ENCODE data around the gene KHK.

DNA sequence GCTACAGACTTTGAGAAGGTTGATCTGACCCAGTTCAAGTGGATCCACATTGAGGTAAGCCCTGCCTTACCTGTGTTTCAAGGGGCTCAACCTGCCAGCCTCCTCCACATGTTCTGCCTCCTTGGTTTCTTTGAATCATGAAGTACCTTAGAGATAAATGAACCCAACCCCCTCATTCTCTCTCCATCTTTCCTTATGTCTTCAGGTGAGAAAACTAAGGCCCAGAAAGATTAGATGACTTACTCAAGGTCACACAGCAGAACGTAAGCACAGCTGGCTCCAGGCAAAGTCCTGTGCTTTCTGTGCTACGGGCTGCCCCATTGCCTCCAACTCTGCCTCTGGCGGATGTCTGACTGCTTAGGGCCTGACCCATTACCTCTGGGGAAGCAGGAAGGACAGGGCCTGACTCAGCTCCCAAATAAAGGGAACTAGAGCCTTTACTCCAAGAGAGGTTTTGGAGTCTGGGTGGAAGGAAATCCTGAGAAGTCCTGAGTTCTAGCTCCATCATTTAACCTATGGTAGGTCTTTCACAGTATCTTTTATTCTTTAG is 10.3 kb downstream of the KHK start:
- no peak for TF ChIP-seq RCOR1 (IDR thresholded peaks at IDR 0.05; ENCODE audit: low read length)
- TF ChIP-seq, protein P1, sequence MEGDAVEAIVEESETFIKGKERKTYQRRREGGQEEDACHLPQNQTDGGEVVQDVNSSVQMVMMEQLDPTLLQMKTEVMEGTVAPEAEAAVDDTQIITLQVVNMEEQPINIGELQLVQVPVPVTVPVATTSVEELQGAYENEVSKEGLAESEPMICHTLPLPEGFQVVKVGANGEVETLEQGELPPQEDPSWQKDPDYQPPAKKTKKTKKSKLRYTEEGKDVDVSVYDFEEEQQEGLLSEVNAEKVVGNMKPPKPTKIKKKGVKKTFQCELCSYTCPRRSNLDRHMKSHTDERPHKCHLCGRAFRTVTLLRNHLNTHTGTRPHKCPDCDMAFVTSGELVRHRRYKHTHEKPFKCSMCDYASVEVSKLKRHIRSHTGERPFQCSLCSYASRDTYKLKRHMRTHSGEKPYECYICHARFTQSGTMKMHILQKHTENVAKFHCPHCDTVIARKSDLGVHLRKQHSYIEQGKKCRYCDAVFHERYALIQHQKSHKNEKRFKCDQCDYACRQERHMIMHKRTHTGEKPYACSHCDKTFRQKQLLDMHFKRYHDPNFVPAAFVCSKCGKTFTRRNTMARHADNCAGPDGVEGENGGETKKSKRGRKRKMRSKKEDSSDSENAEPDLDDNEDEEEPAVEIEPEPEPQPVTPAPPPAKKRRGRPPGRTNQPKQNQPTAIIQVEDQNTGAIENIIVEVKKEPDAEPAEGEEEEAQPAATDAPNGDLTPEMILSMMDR (IDR thresholded peaks at IDR 0.05): no peak
- TF ChIP-seq, protein P2, sequence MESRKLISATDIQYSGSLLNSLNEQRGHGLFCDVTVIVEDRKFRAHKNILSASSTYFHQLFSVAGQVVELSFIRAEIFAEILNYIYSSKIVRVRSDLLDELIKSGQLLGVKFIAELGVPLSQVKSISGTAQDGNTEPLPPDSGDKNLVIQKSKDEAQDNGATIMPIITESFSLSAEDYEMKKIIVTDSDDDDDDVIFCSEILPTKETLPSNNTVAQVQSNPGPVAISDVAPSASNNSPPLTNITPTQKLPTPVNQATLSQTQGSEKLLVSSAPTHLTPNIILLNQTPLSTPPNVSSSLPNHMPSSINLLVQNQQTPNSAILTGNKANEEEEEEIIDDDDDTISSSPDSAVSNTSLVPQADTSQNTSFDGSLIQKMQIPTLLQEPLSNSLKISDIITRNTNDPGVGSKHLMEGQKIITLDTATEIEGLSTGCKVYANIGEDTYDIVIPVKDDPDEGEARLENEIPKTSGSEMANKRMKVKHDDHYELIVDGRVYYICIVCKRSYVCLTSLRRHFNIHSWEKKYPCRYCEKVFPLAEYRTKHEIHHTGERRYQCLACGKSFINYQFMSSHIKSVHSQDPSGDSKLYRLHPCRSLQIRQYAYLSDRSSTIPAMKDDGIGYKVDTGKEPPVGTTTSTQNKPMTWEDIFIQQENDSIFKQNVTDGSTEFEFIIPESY (IDR thresholded peaks at IDR 0.05; ENCODE audit: borderline replicate concordance, low read depth): no peak
- TF ChIP-seq RFX5 (IDR thresholded peaks at IDR 0.05; ENCODE audit: low read length): no peak
- TF ChIP-seq NFIC (IDR thresholded peaks at IDR 0.05; ENCODE audit: borderline replicate concordance): no peak
- no peak for TF ChIP-seq EZH2phosphoT487 (IDR thresholded peaks at IDR 0.05; ENCODE audit: borderline replicate concordance, low read depth)
- no peak for TF ChIP-seq FOXM1 (IDR thresholded peaks at IDR 0.05; ENCODE audit: low read depth)
- TF ChIP-seq, protein P3, sequence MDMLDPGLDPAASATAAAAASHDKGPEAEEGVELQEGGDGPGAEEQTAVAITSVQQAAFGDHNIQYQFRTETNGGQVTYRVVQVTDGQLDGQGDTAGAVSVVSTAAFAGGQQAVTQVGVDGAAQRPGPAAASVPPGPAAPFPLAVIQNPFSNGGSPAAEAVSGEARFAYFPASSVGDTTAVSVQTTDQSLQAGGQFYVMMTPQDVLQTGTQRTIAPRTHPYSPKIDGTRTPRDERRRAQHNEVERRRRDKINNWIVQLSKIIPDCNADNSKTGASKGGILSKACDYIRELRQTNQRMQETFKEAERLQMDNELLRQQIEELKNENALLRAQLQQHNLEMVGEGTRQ (IDR thresholded peaks at IDR 0.05; ENCODE audit: borderline replicate concordance, low read depth, low read length): no peak

Measured in SK-N-SH (cell line).